ENCODE results near the gene CXCL5. TPM values are rescaled to one million over a fixed set of nuclear protein-coding genes. Genes with fewer than 3 reads are reported as not detected.

The CXCL5 gene
- total and polyA plus RNA-seq, 2 donors (not counting 3 experiments of a cell fraction or from before 2014, with no cell fraction given), result 0.33 to 0.40 TPM

- Histone ChIP-seq H4K20me1 (replicated peaks; ENCODE audit: control insufficient read depth, extremely low read depth, insufficient read depth, low read length) (no peaks in the 10 kb centered on the region), H3K9me3 (replicated peaks; ENCODE audit: control insufficient read depth, insufficient read depth, low read length) (no peaks in the 10 kb centered on the region), H3K4me1 (ENCODE audit: control insufficient read depth, extremely low read depth, insufficient read depth, low read length) (no peaks in the 10 kb centered on the region), H3K4me2 (ENCODE audit: insufficient read depth, low read length) (no peak overlapping the region), H3K9ac (replicated peaks; ENCODE audit: extremely low read depth, insufficient read depth, low read length) (no peak overlapping the region), H3K27ac (ENCODE audit: insufficient read depth, low read depth, low read length) (no peak overlapping the region), H3K4me3 (replicated peaks in 1 of 3; ENCODE audit: insufficient read depth in 1 of 3, low read depth in 1 of 3, low read length in 3 of 3) (no peak overlapping the region), H3K79me2 (ENCODE audit: control insufficient read depth, insufficient read depth, low read length) (no peaks in the 10 kb centered on the region), H3K36me3 (ENCODE audit: control insufficient read depth in 2 of 2, extremely low read depth in 1 of 2, insufficient read depth in 2 of 2, low read length in 2 of 2) (no peaks in the 10 kb centered on the region), H3K9me1 (replicated peaks; ENCODE audit: control insufficient read depth, extremely low read depth, insufficient read depth, low read length) (no peaks in the 10 kb centered on the region), H2AFZ (ENCODE audit: low read depth, low read length) (no peak overlapping the region), H3K27me3 (ENCODE audit: control insufficient read depth in 2 of 2, insufficient read depth in 2 of 2, low read length in 2 of 2) (no peaks in the 10 kb centered on the region)
- no TSS peak for BruUV-seq (replicated peaks)
- dilution Hi-C loops (cut with MboI; ENCODE audit: extremely low pct_ligation_motif_present, low sequenced_read_pairs), result no loop called here
- DNase-seq (ENCODE audit: low read depth, low spot score) (no peak), FAIRE-seq (no peak)
- intact Hi-C loops (cut with micrococcal nuclease), result no loop called here
- TF ChIP-seq POLR2AphosphoS5 (IDR thresholded peaks at IDR 0.05; ENCODE audit: insufficient read depth, low read depth, low read length) (no peak), POLR2A (IDR thresholded peaks at IDR 0.05; ENCODE audit: low read depth, low read length) (no peak), EZH2 (IDR thresholded peaks at IDR 0.05; ENCODE audit: borderline replicate concordance, low read depth, low read length, severe bottlenecking) (no peak), JUN (IDR thresholded peaks at IDR 0.05; ENCODE audit: borderline replicate concordance, insufficient read depth, insufficient read length, low read depth) (no peak), MAX (IDR thresholded peaks at IDR 0.05; ENCODE audit: insufficient read depth, insufficient read length) (no peak), MYC (IDR thresholded peaks at IDR 0.05; ENCODE audit: low read depth, low read length) (no peak), GATA2 (IDR thresholded peaks at IDR 0.05; ENCODE audit: insufficient read depth, insufficient read length, low read depth, low read length) (no peak), FOS (IDR thresholded peaks at IDR 0.05; ENCODE audit: borderline replicate concordance, insufficient read depth, low read length) (no peak)
- TF ChIP-seq, protein P1, sequence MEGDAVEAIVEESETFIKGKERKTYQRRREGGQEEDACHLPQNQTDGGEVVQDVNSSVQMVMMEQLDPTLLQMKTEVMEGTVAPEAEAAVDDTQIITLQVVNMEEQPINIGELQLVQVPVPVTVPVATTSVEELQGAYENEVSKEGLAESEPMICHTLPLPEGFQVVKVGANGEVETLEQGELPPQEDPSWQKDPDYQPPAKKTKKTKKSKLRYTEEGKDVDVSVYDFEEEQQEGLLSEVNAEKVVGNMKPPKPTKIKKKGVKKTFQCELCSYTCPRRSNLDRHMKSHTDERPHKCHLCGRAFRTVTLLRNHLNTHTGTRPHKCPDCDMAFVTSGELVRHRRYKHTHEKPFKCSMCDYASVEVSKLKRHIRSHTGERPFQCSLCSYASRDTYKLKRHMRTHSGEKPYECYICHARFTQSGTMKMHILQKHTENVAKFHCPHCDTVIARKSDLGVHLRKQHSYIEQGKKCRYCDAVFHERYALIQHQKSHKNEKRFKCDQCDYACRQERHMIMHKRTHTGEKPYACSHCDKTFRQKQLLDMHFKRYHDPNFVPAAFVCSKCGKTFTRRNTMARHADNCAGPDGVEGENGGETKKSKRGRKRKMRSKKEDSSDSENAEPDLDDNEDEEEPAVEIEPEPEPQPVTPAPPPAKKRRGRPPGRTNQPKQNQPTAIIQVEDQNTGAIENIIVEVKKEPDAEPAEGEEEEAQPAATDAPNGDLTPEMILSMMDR (IDR thresholded peaks at IDR 0.05; ENCODE audit: extremely low read depth in 1 of 2, insufficient read depth in 1 of 2, low read depth in 1 of 2, low read length in 2 of 2), result no peak
- ChIA-PET POLR2A (no interaction called here), CTCF (no interaction called here)
These were observed 30.6 kb downstream of the CXCL5 start for GRCh38 chr4:73967866-73968265.
